ENCODE measurements around the gene TSPAN33. TPM values are rescaled to one million over a fixed set of nuclear protein-coding genes. Genes with fewer than 3 reads are reported as not detected.

The TSPAN33 gene
- 1 to 10 TPM; 3.8 to 9.7 TPM for total RNA-seq

GRCh38 chr7:129144095-129144833 is at the start of gene TSPAN33:
TSPAN33 (plus strand) TSS chr7:129144707; CDS start chr7:129144981, 274 bp downstream.
- intact Hi-C loops (cut with DNase I) = no loop called here
- Histone ChIP-seq H3K9ac (ENCODE audit: low read depth in 2 of 2, low read length in 2 of 2) (peak within 1 kb of the TSS; percentile 21 to 62), H3K4me3 (peak within 1 kb of the TSS; percentile 65), H3K4me1 (peaks cover 4% of the 10 kb centered on the region), H3K9me3 (no peaks in the 10 kb centered on the region), H3K27ac (no peak within 1 kb of the TSS), H3K27me3 (no peaks in the 10 kb centered on the region), H3K36me3 (no peaks in the 10 kb centered on the region)
- peak; percentile 87 for DNase-seq
- no peak for TF ChIP-seq CTCF (IDR thresholded peaks at IDR 0.05)

GRCh38 chr7:129095258-129095657 is 49.2 kb upstream of the TSPAN33 start:
- H3K9me3 ChIP-seq = no peaks in the 10 kb centered on the region
- no peaks in the 10 kb centered on the region for H3K27me3 ChIP-seq
- intact Hi-C loops (cut with DNase I) = no loop called here
- no peak overlapping the region for H3K4me3 ChIP-seq
- H3K36me3 ChIP-seq = no peaks in the 10 kb centered on the region
- no peak for DNase-seq
- H3K27ac ChIP-seq = no peak overlapping the region
- no peak for TF ChIP-seq CTCF (IDR thresholded peaks at IDR 0.05)
- no peaks in the 10 kb centered on the region for H3K4me1 ChIP-seq
- H3K9ac ChIP-seq (ENCODE audit: low read depth in 2 of 2, low read length in 2 of 2) = no peak overlapping the region

GRCh38 chr7:129098409-129099084 is 46.0 kb upstream of the TSPAN33 start:
- H3K9ac ChIP-seq (ENCODE audit: low read depth in 2 of 2, low read length in 2 of 2) = no peak overlapping the region
- intact Hi-C loops (cut with DNase I) = no loop called here
- no peak for TF ChIP-seq CTCF (IDR thresholded peaks at IDR 0.05)
- no peak overlapping the region for H3K27ac ChIP-seq
- no peaks in the 10 kb centered on the region for H3K36me3 ChIP-seq
- no peak overlapping the region for H3K4me3 ChIP-seq
- no peaks in the 10 kb centered on the region for H3K27me3 ChIP-seq
- no peak for DNase-seq
- no peaks in the 10 kb centered on the region for H3K9me3 ChIP-seq
- peaks cover 6% of the 10 kb centered on the region for H3K4me1 ChIP-seq

GRCh38 chr7:129100827-129101166 is 43.7 kb upstream of the TSPAN33 start:
- TF ChIP-seq CTCF (IDR thresholded peaks at IDR 0.05) = no peak
- H3K27me3 ChIP-seq = no peaks in the 10 kb centered on the region
- peaks cover 6% of the 10 kb centered on the region for H3K4me1 ChIP-seq
- no peaks in the 10 kb centered on the region for H3K36me3 ChIP-seq
- intact Hi-C loops (cut with DNase I) = no loop called here
- no peaks in the 10 kb centered on the region for H3K9me3 ChIP-seq
- H3K4me3 ChIP-seq = no peak overlapping the region
- DNase-seq = no peak
- H3K9ac ChIP-seq (ENCODE audit: low read depth in 2 of 2, low read length in 2 of 2) = no peak overlapping the region
- peak overlapping the region; percentile 29 for H3K27ac ChIP-seq

GRCh38 chr7:129101746-129102145 is 42.8 kb upstream of the TSPAN33 start:
- no peak for DNase-seq
- H3K9me3 ChIP-seq = no peaks in the 10 kb centered on the region

More at GRCh38 chr7:129101746-129102145, 42.8 kb upstream of the TSPAN33 start:
- no peak for TF ChIP-seq CTCF (IDR thresholded peaks at IDR 0.05)
- intact Hi-C loops (cut with DNase I) = no loop called here
- no peak overlapping the region for H3K9ac ChIP-seq (ENCODE audit: low read depth in 2 of 2, low read length in 2 of 2)
- H3K4me1 ChIP-seq = peaks cover 6% of the 10 kb centered on the region
- H3K4me3 ChIP-seq = no peak overlapping the region
- H3K36me3 ChIP-seq = no peaks in the 10 kb centered on the region
- no peak overlapping the region for H3K27ac ChIP-seq
- no peaks in the 10 kb centered on the region for H3K27me3 ChIP-seq
